ENCODE measurements around the gene L3MBTL4.
"Not testable (repeated sequence)": the region's sequence is repeated elsewhere in the genome, so short reads cannot be mapped to it uniquely, and the experiment has no call there.

The L3MBTL4 gene

GRCh38 chr18:6310714-6311113 lies 104.0 kb downstream of the L3MBTL4 start:
- DNase-seq (ENCODE audit: low spot score), result no peak

- DNase-seq (ENCODE audit: low spot score), result no peak
Measured at GRCh38 chr18:6297875-6298274, 116.8 kb downstream of the L3MBTL4 start.

- no peak for DNase-seq (ENCODE audit: low spot score)
Measured at GRCh38 chr18:6294148-6294784, 120.4 kb downstream of the L3MBTL4 start.

GRCh38 chr18:6289843-6290242 lies 124.9 kb downstream of the L3MBTL4 start:
- no peak for DNase-seq (ENCODE audit: low spot score)

GRCh38 chr18:6286585-6286984 lies 128.1 kb downstream of the L3MBTL4 start:
- no peak for DNase-seq (ENCODE audit: low spot score)

- no peak for DNase-seq (ENCODE audit: low spot score)
Measured at GRCh38 chr18:6284761-6285160, 129.9 kb downstream of the L3MBTL4 start.

GRCh38 chr18:6284300-6284699 lies 130.4 kb downstream of the L3MBTL4 start:
- DNase-seq (ENCODE audit: low spot score), result no peak

GRCh38 chr18:6281874-6282273 lies 132.8 kb downstream of the L3MBTL4 start:
- no peak for DNase-seq (ENCODE audit: low spot score)

GRCh38 chr18:6280211-6280743 lies 134.4 kb downstream of the L3MBTL4 start:
- no peak for DNase-seq (ENCODE audit: low spot score)

- no peak for DNase-seq (ENCODE audit: low spot score)
Measured at GRCh38 chr18:6279308-6279707, 135.4 kb downstream of the L3MBTL4 start.

- DNase-seq (ENCODE audit: low spot score), result no peak
Measured at GRCh38 chr18:6273423-6273822, 141.3 kb downstream of the L3MBTL4 start.

- not testable (repeated sequence) for DNase-seq (ENCODE audit: low spot score)
Measured at GRCh38 chr18:6272144-6272543, 142.6 kb downstream of the L3MBTL4 start.

- no peak for DNase-seq (ENCODE audit: low spot score)
Measured at GRCh38 chr18:6271585-6271984, 143.1 kb downstream of the L3MBTL4 start.

- peak; percentile 58 for DNase-seq (ENCODE audit: low spot score)
Measured at GRCh38 chr18:6270771-6271216, 143.9 kb downstream of the L3MBTL4 start.

GRCh38 chr18:6269660-6270332 lies 144.9 kb downstream of the L3MBTL4 start:
- DNase-seq (ENCODE audit: low spot score), result no peak

- no peak for DNase-seq (ENCODE audit: low spot score)
Measured at GRCh38 chr18:6266212-6266611, 148.5 kb downstream of the L3MBTL4 start.

- no peak for DNase-seq (ENCODE audit: low spot score)
Measured at GRCh38 chr18:6261938-6262337, 152.8 kb downstream of the L3MBTL4 start.

- not testable (repeated sequence) for DNase-seq (ENCODE audit: low spot score)
Measured at GRCh38 chr18:6259324-6259723, 155.4 kb downstream of the L3MBTL4 start.

- no peak for DNase-seq (ENCODE audit: low spot score)
Measured at GRCh38 chr18:6257950-6258349, 156.8 kb downstream of the L3MBTL4 start.

- DNase-seq (ENCODE audit: low spot score), result no peak
Measured at GRCh38 chr18:6256521-6256920, 158.2 kb downstream of the L3MBTL4 start.

- DNase-seq (ENCODE audit: low spot score), result no peak
Measured at GRCh38 chr18:6255886-6256285, 158.8 kb downstream of the L3MBTL4 start.

GRCh38 chr18:6255116-6255705 lies 159.5 kb downstream of the L3MBTL4 start:
- DNase-seq (ENCODE audit: low spot score), result no peak

- DNase-seq (ENCODE audit: low spot score), result no peak
Measured at GRCh38 chr18:6254456-6254855, 160.3 kb downstream of the L3MBTL4 start.
